GM18873 (cell line): ENCODE data around the gene PRICKLE2.

ENCODE experiments used
- ATAC-seq: cut with Tn5 transposase; IDR thresholded peaks from one replicate; pipeline ENCODE4 v1.9.1; 2021; ENCODE audit warnings: mild to moderate bottlenecking, moderate library complexity, moderate number of reproducible peaks; ENCODE audit not compliant: unreplicated experiment, low FRiP score

PRICKLE2 gene

DNA sequence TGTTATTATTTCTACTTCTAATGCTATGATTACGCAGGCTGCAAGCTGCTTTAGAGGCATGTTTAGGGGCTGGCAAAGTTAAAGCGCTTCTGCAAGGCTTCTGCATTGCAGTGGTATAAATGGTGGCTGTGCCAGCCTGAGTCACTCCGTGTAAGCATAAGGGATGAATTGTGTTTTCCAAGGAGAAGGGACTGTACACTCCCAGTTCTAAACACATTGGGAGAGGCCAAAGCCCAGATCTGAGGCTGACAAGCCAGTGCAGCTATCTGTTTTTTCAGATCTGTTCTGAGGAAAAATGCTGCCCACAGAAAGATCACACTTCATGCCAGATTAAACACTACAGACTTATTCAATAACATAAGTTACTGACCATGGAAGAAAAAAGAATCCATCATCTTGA lies 83.8 kb downstream of the PRICKLE2 start:
- ATAC-seq: no peak

DNA sequence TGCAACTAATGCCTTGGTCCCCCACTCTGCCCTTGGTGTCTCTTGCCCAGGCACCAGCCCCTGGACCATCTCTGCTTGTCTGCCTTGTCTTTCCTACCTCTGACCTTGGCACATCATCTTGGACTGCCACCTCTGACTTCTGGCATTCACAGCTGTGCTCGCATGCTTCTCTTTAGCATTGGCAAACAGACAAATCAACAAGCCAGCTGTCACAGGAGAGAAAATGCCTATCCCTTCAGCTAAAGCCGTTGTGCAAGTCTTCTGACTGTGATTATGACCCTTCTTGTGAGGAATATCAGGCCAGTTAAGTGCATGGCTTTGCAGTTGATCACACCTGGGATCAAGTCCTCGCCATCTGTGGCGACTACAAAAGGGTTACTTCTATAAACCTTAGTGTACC lies 84.6 kb downstream of the PRICKLE2 start:
- no peak for ATAC-seq

DNA sequence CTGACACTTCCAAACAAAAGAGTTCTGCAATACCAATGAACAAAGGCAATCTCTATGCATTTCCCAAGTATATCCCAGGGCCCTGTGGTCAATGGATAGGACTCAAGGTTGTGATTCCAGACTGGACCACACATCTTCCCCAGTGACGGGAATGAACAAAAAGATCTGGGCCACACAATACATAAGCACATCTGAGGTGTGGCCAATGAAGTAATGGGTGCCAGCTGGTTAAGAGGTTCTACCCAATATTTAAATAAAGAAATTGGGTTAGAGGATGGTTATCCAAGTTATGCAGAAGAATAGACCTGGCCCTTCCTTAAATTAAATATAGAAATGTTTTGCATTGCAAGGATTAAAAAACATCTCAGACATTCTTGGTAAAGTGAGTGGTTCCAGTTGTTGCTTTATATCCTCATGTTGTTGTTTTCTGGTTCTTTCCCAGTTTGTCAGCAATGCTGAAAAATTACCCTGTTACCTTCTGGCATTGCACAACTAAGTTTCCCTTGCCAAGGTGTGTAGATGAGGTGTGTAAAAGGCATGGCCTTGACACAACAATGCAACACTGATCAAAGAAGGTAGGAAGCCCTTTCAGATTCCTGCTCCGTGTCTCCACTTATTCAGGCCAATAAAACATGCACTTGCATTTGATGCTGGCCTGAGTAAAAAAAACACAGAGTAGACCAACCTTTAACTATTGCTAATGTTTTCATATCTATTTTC lies 86.5 kb downstream of the PRICKLE2 start:
- ATAC-seq: no peak

DNA sequence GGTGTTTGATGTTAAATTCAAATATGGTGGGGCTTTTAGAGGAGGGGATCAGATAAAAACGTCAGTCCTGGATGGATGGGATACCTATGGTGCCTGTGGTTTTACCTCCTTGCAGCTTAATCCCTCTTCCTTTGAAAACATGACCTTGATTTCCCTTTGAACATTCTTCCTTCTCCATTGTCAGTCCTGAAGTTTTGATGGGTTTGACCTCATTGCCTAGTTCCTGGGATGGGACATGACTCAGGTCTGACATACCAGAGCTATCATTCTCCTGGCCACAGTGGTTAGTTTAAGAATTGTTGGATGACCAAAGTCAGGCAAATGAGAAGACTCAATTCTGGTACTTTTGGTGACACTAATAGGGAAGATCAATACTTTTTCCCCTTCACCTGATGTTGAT lies 87.2 kb downstream of the PRICKLE2 start:
- ATAC-seq: no peak

DNA sequence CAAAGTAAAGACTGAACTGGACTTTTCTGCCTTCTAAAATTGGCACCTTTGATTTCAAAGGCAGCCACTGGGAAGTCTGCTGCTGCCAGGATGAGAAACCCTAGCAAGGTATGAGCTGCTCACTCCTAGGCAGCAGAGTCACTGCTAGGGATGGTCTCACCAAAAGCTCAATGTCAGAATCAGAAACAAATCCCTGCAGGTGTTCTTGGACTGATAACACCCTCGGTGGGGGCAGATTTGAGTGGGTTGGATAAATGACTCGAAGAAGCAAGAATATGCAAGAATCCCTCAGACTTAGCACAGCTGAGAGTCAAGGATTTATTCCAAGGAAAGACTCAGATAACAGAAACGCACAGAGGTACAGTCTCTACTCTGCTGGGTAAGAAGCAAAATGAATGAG lies 90.4 kb downstream of the PRICKLE2 start:
- no peak for ATAC-seq

DNA sequence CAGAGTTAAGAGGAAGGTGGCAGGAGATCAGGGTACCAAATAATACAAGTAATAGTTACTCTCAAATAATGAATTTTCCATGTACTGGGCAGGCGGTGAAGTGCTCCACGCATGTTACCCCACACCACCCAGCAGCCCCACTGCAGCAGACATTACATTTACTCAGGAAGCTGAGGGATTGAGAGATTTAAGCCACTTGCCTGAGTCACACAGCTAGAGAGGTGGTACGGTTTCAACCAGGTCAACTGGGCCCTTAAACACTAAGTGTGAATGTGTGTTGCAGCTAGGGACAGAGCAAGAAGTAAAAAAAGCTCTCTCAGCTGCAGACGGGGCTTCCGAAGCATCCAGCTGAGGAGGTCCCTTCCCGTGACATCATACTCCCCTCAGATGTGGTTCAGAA lies 91.3 kb downstream of the PRICKLE2 start:
- ATAC-seq: no peak

DNA sequence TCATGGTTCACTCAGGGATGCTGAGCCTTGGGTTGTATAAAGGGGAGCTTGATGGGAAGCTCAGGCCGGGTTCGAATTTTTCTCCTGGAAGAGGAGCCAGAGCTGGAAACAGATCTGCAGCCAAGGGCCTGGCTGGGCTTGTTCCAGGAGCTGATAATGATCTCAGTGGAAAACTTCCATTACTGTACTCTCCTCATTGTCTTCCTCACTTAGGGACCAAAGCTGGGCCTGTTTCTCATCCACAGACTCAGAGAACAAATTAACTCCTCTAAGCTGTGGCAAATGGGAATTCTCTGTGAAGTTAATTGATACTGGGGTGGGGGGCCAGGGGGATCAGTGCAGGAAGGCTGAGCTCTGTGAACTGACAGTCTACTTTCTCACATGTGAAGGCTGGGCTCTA lies 92.0 kb downstream of the PRICKLE2 start:
- ATAC-seq: no peak

DNA sequence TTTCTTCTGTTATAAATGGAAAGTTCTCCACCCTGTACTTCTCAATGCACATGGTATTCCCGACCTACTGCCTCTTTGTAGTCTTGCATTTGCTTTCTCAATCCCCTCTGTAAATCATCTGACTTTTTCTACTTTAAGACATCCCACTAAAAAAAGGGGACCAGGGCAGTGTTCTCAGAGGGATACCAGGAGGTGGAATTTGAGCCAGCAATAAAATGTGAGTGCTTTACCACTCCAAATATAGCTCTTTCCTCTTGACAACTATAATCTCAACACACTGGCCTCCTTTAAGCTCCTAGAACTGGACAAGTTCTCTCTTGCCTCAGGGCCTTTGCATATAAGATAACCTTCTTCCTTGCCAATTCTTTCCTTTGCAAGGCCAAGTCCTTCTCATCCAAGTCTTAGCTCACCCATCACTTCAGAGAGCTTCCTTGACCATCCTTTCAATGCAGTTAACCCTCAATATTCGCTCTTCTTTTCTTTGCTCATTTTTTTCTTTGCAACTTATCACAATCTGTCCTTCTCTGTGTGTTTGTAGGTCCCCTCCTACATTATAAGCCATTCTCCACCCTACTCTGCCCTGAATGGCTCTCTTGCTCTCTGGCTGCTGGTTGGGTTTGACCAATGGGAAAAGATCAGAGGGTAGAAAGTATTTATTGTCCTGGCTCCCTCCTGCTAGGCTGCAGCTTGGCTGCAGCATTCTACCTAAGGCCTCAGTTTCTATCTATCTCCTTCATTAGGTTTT lies 93.4 kb downstream of the PRICKLE2 start:
- no peak for ATAC-seq

DNA sequence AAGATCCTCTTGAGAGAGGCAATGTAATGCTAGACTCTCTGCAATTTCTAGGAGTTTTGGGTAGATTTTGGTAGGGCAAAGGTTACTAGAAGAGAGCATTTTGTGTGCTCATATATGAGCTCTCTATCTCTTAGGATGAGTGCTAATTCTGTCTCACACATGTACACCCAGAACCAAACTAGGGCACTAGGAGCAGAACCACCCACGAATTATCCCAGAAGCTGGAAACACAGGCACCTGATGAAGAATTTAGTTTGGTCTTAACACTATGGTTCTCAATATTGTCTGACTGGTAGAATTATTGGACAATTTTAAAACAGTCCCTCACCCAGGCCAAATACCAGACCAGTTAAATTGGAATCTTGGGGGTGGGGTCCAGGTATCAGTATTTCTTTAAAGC lies 94.8 kb downstream of the PRICKLE2 start:
- ATAC-seq: no peak

DNA sequence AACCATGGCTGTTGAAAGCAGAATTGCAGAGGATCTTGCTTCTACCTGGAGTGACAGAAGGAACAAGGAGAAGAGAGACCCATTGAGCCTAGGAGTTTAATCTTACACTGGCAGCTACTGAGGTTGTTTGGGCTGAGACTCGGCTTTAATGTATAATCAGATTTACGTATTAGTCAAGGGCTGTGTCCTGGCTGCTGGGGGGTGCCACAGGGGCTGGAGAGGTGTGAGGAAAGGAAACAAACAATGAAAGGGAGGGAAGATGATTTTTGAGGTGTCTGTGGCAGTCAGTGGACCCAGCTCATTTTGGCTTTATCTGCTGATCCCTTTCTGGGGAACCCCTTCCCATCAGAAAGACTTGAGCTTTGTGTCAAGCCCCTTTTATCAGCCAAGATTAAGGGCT lies 95.7 kb downstream of the PRICKLE2 start:
- no peak for ATAC-seq

DNA sequence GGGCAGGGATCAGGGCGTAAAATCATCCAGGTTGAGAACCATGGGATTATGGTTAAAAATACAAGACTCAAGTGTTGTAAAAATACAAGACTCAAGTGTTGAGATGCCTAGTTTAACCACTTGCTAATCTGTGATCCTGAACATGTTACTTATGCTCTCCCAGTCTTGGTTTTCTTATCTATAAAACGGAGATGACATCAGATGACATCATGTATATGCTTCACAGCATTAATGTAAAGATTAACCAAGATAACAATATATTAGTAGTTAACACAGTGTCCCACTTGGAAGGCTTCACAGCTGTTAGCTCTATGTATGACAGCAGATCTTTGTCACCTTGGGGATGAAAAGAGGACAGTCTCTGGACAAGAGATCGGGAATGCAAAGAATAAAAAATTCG lies 96.2 kb downstream of the PRICKLE2 start:
- no peak for ATAC-seq

DNA sequence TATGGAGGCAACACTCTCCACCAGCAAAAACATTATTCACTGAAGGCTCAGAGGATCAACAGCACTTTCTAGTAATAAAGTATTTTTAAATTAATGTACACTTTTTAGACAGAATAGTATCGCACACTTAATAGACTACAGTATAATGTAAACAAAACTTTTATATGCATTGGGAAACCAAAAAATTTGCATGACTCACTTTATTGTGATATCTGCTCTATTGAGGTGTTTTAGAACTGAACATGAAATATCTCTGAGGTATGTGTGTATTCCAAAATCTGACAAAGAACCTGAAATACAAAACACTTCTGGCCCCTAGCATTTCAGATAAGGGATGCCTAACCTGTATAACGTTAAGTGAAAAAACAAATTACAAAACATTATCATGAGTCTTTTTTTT lies 99.7 kb downstream of the PRICKLE2 start:
- ATAC-seq: no peak

DNA sequence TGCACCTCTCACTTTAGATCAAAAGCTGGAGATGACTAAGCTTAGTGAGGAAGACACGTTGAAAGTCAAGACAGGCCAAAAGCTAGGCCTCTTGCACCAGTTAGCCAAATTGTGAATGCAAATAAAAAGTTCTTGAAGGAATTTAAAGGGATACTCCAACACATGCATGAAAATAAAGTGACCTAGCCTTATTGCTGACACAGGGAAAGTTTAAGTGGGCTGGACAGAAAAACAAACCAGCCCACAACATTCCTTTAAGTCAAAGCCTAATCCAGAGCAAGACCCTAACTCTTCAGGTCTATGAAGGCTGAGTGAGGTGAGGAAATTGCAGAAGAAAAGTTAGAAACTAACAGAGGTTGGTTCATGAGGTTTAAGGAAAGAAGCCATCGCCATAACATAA lies 101.3 kb downstream of the PRICKLE2 start:
- no peak for ATAC-seq

DNA sequence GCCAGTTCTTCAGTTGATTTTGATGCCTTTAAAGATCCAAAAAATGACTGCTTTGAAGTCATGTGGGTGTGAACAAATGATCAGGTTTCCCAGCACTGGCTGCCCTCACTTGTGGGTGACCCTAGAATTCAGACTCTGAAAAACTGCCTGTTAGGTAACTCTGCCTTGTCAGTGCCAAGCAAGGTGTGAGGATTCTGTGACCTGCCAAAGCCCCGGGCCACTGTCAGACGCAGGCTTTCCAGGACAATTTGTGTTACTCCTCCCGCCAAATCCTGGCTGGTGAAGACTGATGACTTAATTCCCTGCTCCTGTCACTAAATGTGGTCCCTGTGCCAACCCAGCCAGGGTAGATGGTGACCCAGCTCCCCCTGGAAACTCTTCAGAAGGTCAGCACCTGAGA lies 102.8 kb downstream of the PRICKLE2 start:
- no peak for ATAC-seq

DNA sequence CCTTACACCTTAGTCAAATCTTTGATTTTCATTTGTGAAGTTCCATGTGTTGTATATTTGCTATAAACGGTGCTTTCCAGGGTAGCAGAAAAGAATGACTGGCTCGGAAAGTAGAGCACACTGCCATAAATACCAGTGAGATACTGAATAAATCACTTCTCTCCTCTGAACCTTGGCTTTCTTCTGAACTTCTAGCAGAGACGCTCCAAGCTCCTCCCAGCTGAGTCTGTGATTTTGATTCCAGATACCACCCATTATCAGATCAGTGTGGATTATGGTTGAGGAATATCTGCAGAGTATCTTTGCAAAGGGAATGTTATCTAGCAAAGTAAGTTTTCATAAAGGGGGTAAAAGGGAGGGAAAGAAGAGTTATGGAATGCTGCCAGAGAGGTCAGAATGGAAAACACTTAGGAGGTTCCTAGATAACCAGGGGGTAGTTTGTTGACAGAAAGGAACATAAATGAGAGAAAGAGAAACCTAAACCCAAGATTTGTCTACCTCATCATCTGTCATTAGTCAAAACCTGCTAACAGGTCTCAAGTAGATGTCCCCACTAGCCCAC lies 103.4 kb downstream of the PRICKLE2 start:
- no peak for ATAC-seq

DNA sequence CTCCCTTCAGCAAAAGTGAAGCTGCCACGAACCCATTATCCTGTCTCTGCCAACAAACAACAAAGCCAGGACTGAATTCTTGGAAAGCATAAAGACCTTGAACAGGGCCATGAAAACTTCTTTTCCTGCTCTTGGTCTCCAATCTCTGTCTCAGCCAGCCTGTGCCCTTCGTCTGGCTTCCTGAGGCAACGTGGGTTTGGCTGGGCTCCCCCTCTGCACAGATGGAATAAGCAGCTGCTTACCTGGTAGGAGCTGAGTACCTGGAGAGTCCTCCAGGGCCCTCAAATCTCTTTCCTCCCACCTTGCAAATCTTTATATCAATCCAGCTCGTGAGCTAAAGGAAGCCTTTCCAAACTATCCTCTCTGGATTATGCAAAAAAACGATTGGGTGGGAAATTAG lies 104.4 kb downstream of the PRICKLE2 start:
- no peak for ATAC-seq

DNA sequence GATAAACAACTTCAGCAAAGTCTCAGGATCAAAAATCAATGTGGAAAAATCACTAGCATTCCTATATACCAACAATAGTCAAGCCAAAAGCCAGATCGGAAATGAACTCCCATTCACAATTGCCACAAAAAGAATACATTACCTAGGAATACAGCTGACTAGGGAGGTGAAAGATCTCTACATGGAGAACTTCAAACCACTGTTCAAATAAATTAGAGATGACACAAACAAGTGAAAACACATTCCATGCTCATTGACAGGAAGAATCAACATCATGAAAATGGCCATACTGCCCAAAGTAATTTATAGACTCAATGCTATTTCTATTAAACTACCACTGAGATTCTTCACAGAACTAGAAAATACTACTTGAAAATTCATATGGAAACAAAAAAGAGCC lies 107.8 kb downstream of the PRICKLE2 start:
- no peak for ATAC-seq

DNA sequence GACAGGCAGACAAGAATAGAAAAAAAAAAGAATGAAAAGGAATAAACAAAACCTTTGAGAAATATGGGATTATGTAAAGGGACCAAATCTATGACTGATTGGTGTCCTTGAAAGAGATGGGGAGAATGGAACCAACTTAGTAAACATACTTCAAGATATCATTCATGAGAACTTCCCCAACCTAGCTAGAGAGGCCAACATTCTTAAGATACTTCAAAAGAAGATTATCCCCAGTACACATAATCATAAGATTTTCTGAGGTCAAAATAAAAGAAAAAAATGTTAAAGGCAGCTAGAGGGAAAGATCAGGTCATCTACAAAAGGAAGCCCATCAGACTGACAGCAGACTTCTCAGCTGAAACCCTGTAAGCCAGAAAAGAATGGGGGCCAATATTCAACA lies 110.6 kb downstream of the PRICKLE2 start:
- no peak for ATAC-seq

DNA sequence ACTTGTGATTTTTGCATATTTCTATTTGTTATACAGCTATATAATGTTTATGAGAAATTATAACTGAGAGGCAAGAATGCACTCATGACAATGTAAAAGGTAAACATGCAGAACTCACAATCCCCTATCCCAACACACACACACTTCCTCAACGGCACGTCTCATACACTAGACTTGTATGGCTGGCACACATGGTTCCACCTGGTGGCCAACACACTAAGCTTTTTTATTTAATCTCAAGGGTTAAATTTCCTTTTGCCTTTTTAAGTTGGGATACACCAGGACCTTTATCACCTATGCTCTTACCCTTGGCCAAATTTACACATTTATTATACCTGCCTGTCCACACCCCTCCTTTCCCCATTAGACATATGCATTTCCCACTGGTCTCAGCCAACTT lies 113.4 kb downstream of the PRICKLE2 start:
- no peak for ATAC-seq

DNA sequence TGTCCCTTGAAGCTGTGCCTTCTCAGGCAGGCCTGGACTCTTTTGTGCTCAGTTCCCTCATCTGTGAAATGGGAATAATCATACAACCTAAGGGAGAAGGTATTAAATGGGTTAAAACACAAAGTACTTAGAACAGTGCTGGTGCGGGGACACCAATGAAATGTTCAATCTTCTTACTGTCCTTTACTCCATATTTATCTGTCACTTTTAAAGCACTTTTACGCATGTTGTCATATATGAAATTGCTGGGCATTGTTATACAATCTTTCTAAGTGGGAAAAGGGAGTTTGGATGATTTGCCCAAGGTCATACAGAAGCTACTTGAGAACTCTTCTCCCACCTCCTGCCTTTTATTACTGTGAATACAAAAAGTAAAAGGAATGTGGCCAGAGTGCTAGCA lies 114.2 kb downstream of the PRICKLE2 start:
- ATAC-seq: no peak

DNA sequence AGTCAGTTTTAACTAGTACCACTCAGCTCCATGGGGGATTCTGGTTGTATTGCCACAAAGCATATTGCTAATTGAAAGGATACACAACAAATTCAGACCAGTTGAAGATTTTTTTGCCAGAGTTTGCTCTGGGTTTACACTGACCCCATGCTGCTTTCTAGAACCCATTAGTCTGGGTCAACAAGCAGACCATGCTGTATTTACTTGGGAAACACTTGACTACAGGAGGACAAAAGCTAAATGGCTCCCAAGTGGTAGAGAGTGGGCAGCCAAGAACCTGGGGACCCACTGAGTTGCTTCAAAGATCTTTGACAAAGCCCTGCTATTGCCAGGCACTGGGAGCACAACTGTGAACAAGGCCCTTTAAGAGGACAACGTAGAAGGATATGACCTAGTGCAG lies 115.2 kb downstream of the PRICKLE2 start:
- no peak for ATAC-seq

DNA sequence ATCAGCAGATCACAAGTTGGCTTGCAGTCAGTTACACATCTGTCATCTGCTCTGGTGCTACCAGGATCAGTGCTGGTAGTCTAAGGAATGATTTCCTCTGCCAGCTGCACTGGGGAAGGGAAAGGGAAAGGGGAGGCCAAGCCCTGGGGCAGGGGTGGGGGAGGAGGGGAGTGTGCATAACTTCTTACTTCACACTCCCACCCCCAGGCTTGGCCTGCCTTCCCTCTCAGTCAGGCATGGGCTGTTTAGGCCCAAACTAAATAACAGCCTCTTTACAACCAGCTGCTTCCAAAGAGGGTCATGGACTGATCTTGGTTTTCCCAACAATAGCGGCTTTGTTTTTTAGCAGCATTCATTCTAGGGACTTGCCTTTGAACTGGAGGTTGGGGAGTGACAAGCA lies 115.8 kb downstream of the PRICKLE2 start:
- no peak for ATAC-seq
